ENCODE results near the gene PCNX2. TPM values are rescaled to one million over a fixed set of nuclear protein-coding genes. Genes with fewer than 3 reads are reported as not detected.

Gene PCNX2
- total and polyA plus RNA-seq, 2 of the 13 experiments (the other 11 are each of a cell fraction or from before 2014, with no cell fraction given): 0.11 to 0.42 TPM

GRCh38 chr1:233241759-233242158 lies 53.8 kb downstream of the PCNX2 start:
- no peak for FAIRE-seq
- Histone ChIP-seq H3K27me3 (ENCODE audit: control insufficient read depth in 1 of 2, insufficient read depth in 2 of 2, low read length in 2 of 2) (no peaks in the 10 kb centered on the region; a peak in 1 of 5 replicates), H3K4me1 (ENCODE audit: insufficient read depth, low read length) (0 out of 2 replicates have a peak, but pooled peaks cover 16% of the 10 kb centered on the region), H3K4me2 (ENCODE audit: low read depth, low read length) (no peak overlapping the region), H2AFZ (ENCODE audit: low read length) (no peak overlapping the region), H3K79me2 (ENCODE audit: insufficient read depth, low read length) (no peaks in the 10 kb centered on the region), H3K36me3 (replicated peaks in 1 of 2; ENCODE audit: control insufficient read depth in 1 of 2, insufficient read depth in 2 of 2, low read length in 2 of 2) (no peaks in the 10 kb centered on the region), H3K4me3 (replicated peaks in 1 of 3; ENCODE audit: insufficient read depth in 1 of 3, low read depth in 2 of 3, low read length in 3 of 3) (no peak overlapping the region), H3K9me3 (ENCODE audit: low read length) (no peaks in the 10 kb centered on the region), H4K20me1 (ENCODE audit: insufficient read depth, low read length) (no peaks in the 10 kb centered on the region), H3K27ac (ENCODE audit: extremely low read length, insufficient read depth, low read length) (no peak overlapping the region), H3K9ac (ENCODE audit: insufficient read depth, low read depth, low read length) (no peak overlapping the region)
- ATAC-seq: no peak
- WGBS (ENCODE audit: low lambda C conversion rate): 2% methylated on average over 2 of the region's 2 CpGs
- DNase-seq (ENCODE audit: low spot score): no peak
- ChIA-PET CTCF (ENCODE audit: low intra/inter-chr PET ratio, low total read pairs) (interaction anchor here (1.4 kb wide), 1 partner anchor 606 kb away, joined by 15 read pairs; no protein-coding TSS in a partner anchor), POLR2A (no interaction called here)
- intact Hi-C loops (cut with micrococcal nuclease; ENCODE audit: unreplicated experiment) (loop anchor here (1.0 to 5.0 kb wide), 2 partner anchors 606 to 984 kb away; no protein-coding TSS in a partner anchor), in situ Hi-C loops (cut with HindIII; ENCODE audit: extremely low pct_ligation_motif_present, low pct_unique_long_range_greater_than_20kb) (loop anchor here (25.0 kb wide), 2 partner anchors 1379 to 1479 kb away; no protein-coding TSS in a partner anchor)
- BruUV-seq (replicated peaks): no TSS peak
- TF ChIP-seq ZSCAN9 (CRISPR knock-in tag; IDR thresholded peaks at IDR 0.05; ENCODE audit: borderline replicate concordance) (no peak), CSRNP1 (CRISPR knock-in tag; IDR thresholded peaks at IDR 0.05) (no peak), CENPT (CRISPR knock-in tag; IDR thresholded peaks at IDR 0.05; ENCODE audit: low read depth) (no peak)

GRCh38 chr1:233240829-233241682 lies 54.5 kb downstream of the PCNX2 start:
- in situ Hi-C loops (cut with HindIII; ENCODE audit: extremely low pct_ligation_motif_present, low pct_unique_long_range_greater_than_20kb): loop anchor here (25.0 kb wide), 2 partner anchors 1379 to 1479 kb away; no protein-coding TSS in a partner anchor
- H3K36me3 ChIP-seq (replicated peaks in 1 of 2; ENCODE audit: control insufficient read depth in 1 of 2, insufficient read depth in 2 of 2, low read length in 2 of 2): no peaks in the 10 kb centered on the region
- no peaks in the 10 kb centered on the region; a peak in 1 of 5 replicates for H3K27me3 ChIP-seq (ENCODE audit: control insufficient read depth in 1 of 2, insufficient read depth in 2 of 2, low read length in 2 of 2)
- peak; percentile 78 for FAIRE-seq
- H3K9ac ChIP-seq (ENCODE audit: insufficient read depth, low read depth, low read length): no peak overlapping the region
- intact Hi-C loops (cut with micrococcal nuclease; ENCODE audit: unreplicated experiment): loop anchor here (1.0 to 5.0 kb wide), 2 partner anchors 606 to 984 kb away; no protein-coding TSS in a partner anchor
- H3K9me3 ChIP-seq (ENCODE audit: low read length): no peaks in the 10 kb centered on the region
- H3K27ac ChIP-seq (ENCODE audit: extremely low read length, insufficient read depth, low read length): no peak overlapping the region
- peak overlapping the region; percentile 1 for H2AFZ ChIP-seq (ENCODE audit: low read length)
- ATAC-seq: peak; percentile 97
- no peak overlapping the region for H3K4me3 ChIP-seq (replicated peaks in 1 of 3; ENCODE audit: insufficient read depth in 1 of 3, low read depth in 2 of 3, low read length in 3 of 3)
- no peaks in the 10 kb centered on the region for H4K20me1 ChIP-seq (ENCODE audit: insufficient read depth, low read length)
- WGBS (ENCODE audit: low lambda C conversion rate): 18% methylated on average over 8 of the region's 8 CpGs
- ChIA-PET CTCF (ENCODE audit: low intra/inter-chr PET ratio, low total read pairs) (interaction anchor here (0.8 to 1.4 kb wide), 2 partner anchors 605 to 607 kb away, joined by 3 to 15 read pairs; no protein-coding TSS in a partner anchor), POLR2A (no interaction called here)
- DNase-seq (ENCODE audit: low spot score): peak; percentile 8
- BruUV-seq (replicated peaks): no TSS peak
- H3K4me1 ChIP-seq (ENCODE audit: insufficient read depth, low read length): 0 out of 2 replicates have a peak, but pooled peaks cover 16% of the 10 kb centered on the region
- H3K79me2 ChIP-seq (ENCODE audit: insufficient read depth, low read length): no peaks in the 10 kb centered on the region
- H3K4me2 ChIP-seq (ENCODE audit: low read depth, low read length): peak overlapping the region; percentile 33
- TF ChIP-seq GPN1 (CRISPR knock-in tag; IDR thresholded peaks at IDR 0.05; ENCODE audit: borderline replicate concordance) (no peak), RAD21 (CRISPR knock-in tag; IDR thresholded peaks at IDR 0.05) (peak; percentile 79), ZNF574 (CRISPR knock-in tag; IDR thresholded peaks at IDR 0.05) (no peak), ZSCAN12 (CRISPR knock-in tag; IDR thresholded peaks at IDR 0.05) (no peak), KDM2A (CRISPR knock-in tag; IDR thresholded peaks at IDR 0.05; ENCODE audit: borderline replicate concordance, low read depth) (peak; percentile 43; the same call in 1 of the 2 replicates), ZBTB20 (CRISPR knock-in tag; IDR thresholded peaks at IDR 0.05; ENCODE audit: borderline replicate concordance, low read depth) (no peak), ETV5 (CRISPR knock-in tag; IDR thresholded peaks at IDR 0.05; ENCODE audit: borderline replicate concordance) (0 out of 2 replicates have a peak, but pooled peaks have one; percentile 20), ZEB1 (IDR thresholded peaks at IDR 0.05; ENCODE audit: insufficient replicate concordance, low read depth) (no peak), SMC3 (IDR thresholded peaks at IDR 0.05; ENCODE audit: low read length) (peak; percentile 45; the same call in 1 of the 2 replicates)
